ENCODE results near the gene STK16. TPM values are rescaled to one million over a fixed set of nuclear protein-coding genes. Genes with fewer than 3 reads are reported as not detected.
A peak's percentile ranks its signal among the peaks of the same experiment; 100 is the strongest.

STK16 gene
- total and polyA plus RNA-seq, 12 donors = 19.2 to 55.8 (median 26.8) TPM

DNA sequence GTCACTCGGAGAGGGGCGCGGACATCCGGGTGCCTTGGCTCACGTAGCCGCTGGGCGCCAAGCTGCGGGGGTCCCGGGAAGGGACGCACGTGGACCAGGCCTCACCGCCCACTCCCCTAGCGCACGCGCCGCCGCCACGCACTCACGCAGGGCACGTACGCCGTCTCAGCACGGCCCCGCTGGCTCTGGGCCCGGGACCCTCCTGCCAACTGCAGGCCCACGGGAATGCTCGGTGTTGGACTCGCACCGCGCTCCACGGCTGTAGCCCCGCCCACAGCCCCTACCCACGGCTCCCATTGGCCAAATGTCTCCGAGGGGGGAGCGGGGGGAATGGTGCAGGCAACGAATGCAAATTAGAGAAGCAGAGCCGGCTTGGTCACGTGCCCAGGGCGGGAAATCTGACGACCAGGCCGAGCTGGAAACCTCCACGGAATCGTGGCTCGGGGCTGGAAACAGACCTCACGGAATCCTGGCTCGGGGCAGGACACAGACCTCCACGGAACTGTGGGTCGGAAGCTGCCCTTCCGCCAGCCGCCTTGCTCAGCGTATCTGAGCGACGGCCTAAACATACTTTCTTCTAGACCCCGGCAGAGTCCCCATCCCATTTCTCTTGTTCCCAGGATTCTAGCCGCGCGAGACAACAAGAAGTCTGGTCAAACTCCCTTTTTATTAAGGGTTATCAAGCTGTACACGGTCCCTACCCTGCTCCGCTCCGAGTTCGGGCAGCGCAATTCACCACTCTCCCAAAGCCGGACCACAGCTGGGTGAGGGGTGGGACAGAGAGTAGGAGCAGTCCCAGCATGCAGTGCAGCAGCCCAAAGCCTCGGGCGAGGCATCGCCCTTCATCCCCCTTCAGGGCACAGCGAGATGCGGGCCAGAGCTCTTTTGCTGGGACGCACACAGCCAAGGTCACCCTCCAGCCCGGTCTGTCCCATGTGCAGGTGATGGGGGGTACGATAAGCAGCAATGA, 26.3 kb upstream of the STK16 start, which contains the start of gene ABCB6:
TSS of gene ABCB6 (minus strand) at position 227 of the 970 bp plus-strand sequence. CDS start 285 bp downstream, outside the sequence.
- peak within 1 kb of the TSS; percentile 82 to 97 (median 92) for H3K27ac ChIP-seq
- DNase-seq = peak; percentile 97 to 99 (median 99)
- no peaks in the 10 kb centered on the region for H3K27me3 ChIP-seq
- peak within 1 kb of the TSS in 2 of 4 donors; percentile 46 to 69 for H3K4me3 ChIP-seq
- TF ChIP-seq POLR2A (IDR thresholded peaks at IDR 0.05) = peak; percentile 62 to 69
- TF ChIP-seq CTCF (IDR thresholded peaks at IDR 0.05) = no peak
- peaks cover 0 to 60% of the 10 kb centered on the region in 2 donors for H3K36me3 ChIP-seq (replicated peaks in 1 of 2)
- WGBS, 4 donors = 6 to 13% (median 9%) methylated on average over 21 to 71 of the region's 71 CpGs
- peaks cover 23 to 30% of the 10 kb centered on the region in 2 donors for H3K4me1 ChIP-seq (replicated peaks in 1 of 2)
- no peaks in the 10 kb centered on the region for H3K9me3 ChIP-seq (replicated peaks in 1 of 3)
- intact Hi-C loops (cut with DNase I) = loop anchor here in 1 of 2 donors (10.0 kb wide), 1 partner anchor 54 kb away; the partner anchor contains the start of gene NHEJ1

DNA sequence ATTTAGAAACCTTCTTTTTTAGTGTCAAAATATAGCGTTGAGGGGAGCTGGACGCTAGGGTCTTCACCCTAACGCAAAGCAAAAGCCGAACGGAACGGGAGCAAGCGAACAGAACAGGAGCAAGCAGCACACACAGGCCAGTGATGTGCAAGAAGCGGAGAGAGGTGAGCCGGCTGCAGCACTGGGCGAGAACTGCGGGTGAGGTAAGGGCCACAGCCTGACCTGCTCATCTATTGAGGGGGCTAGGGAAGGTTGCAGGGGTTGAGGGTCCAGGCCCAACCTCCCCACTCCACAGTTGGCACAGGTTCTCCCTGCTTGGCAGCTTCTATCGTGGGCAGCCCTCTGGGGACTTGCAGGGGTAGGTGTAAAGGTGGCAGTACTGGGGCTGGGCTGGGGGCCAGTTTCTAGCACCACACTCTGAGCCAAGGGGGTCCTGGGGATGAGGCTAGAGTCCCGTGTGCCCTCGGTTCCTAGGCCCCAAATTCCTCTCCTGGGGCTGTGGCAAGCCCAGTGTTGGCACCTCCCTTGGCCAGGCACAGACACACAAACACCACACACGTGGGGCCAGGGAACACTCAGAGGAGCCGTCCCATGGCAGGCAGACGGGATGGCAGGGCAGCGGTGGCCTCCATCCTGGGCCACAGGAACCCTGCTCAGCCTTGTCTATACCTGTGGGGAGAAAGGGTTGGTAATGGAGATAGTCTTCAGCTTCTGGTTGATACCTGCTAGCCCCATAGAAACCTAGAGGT, 25.3 kb upstream of the STK16 start:
- H3K27ac ChIP-seq = peak overlapping the region in 3 of 5 donors; percentile 92 to 97 (median 95)
- TF ChIP-seq POLR2A (IDR thresholded peaks at IDR 0.05) (no peak), CTCF (IDR thresholded peaks at IDR 0.05) (no peak)
- intact Hi-C loops (cut with DNase I) = loop anchor here in 1 of 2 donors (10.0 kb wide), 1 partner anchor 55 kb away; the partner anchor contains the start of gene NHEJ1
- peaks cover 0 to 60% of the 10 kb centered on the region in 2 donors for H3K36me3 ChIP-seq (replicated peaks in 1 of 2)
- WGBS, 4 donors = 91 to 93% (median 92%) methylated on average over 15 to 18 of the region's 18 CpGs
- H3K27me3 ChIP-seq = no peaks in the 10 kb centered on the region
- H3K9me3 ChIP-seq (replicated peaks in 1 of 3) = no peaks in the 10 kb centered on the region
- DNase-seq = no peak
- H3K4me3 ChIP-seq = no peak overlapping the region
- peaks cover 23 to 30% of the 10 kb centered on the region in 2 donors for H3K4me1 ChIP-seq (replicated peaks in 1 of 2)

DNA sequence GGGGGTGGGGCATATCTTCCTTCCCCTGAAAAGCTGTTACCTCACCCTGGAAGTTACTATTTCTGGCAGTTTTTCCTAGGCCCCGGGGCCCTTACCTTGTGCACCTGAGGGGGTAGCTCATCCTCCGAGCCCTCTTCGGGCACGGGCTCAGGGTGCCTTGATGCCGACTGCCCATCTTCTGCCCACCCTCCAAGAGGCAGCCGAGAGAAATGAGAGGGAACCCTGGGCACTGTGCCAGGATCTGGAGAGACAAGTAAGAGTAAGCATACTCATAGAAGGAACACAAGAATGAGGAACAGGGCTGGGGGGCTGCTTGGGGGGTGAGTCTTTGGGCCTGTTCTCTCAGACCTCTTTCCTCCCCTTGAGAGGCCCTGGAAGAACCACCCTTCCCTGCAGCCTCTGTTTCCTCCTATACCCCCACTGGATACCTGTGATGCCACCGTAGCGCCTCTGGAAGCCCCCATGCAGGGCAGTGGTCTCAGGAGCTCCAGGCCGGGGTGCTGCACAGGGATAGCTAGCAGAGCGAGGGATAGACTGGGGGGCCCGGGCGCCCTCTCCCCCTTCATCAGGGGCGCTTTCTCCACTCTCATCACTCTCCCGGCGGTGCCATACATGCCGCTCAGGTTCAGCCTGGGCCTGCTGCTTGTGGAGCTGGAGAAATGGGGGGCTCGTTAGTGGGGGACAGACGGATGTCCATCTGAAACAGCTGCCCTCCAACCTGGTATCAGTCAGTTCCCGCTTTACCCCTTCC, 24.5 kb upstream of the STK16 start:
- Histone ChIP-seq H3K27me3 (no peaks in the 10 kb centered on the region), H3K9me3 (replicated peaks in 1 of 3) (no peaks in the 10 kb centered on the region), H3K4me3 (no peak overlapping the region), H3K36me3 (replicated peaks in 1 of 2) (peaks cover 0 to 64% of the 10 kb centered on the region in 2 donors), H3K4me1 (replicated peaks in 1 of 2) (peaks cover 23 to 34% of the 10 kb centered on the region in 2 donors), H3K27ac (no peak overlapping the region)
- TF ChIP-seq CTCF (IDR thresholded peaks at IDR 0.05) (no peak), POLR2A (IDR thresholded peaks at IDR 0.05) (no peak)
- 86 to 91% (median 90%) methylated on average over 8 to 19 of the region's 19 CpGs for WGBS, 4 donors
- DNase-seq = no peak
- intact Hi-C loops (cut with DNase I) = no loop called here
